ENCODE measurements around the gene FOS.

The FOS gene

GRCh38 chr14:75260025-75260763, 18.4 kb upstream of the FOS start:
- DNase-seq = no peak
- no peak for TF ChIP-seq GATA1 (IDR thresholded peaks at IDR 0.05; ENCODE audit: low read depth, low read length)
- no peak for TF ChIP-seq POLR2A (IDR thresholded peaks at IDR 0.05; ENCODE audit: low read length)

- no peak for TF ChIP-seq POLR2A (IDR thresholded peaks at IDR 0.05; ENCODE audit: low read length)
- no peak for TF ChIP-seq GATA1 (IDR thresholded peaks at IDR 0.05; ENCODE audit: low read depth, low read length)
- no peak for DNase-seq
These were observed 16.8 kb upstream of the FOS start for GRCh38 chr14:75261820-75262219.

- no peak for TF ChIP-seq POLR2A (IDR thresholded peaks at IDR 0.05; ENCODE audit: low read length)
- no peak for TF ChIP-seq GATA1 (IDR thresholded peaks at IDR 0.05; ENCODE audit: low read depth, low read length)
- DNase-seq = no peak
These were observed 16.0 kb upstream of the FOS start for GRCh38 chr14:75262641-75263040.

- DNase-seq = no peak
- TF ChIP-seq POLR2A (IDR thresholded peaks at IDR 0.05; ENCODE audit: low read length) = no peak
- TF ChIP-seq GATA1 (IDR thresholded peaks at IDR 0.05; ENCODE audit: low read depth, low read length) = no peak
These were observed 14.6 kb upstream of the FOS start for GRCh38 chr14:75264036-75264435.

GRCh38 chr14:75267141-75267721, 11.4 kb upstream of the FOS start:
- no peak for DNase-seq
- TF ChIP-seq POLR2A (IDR thresholded peaks at IDR 0.05; ENCODE audit: low read length) (no peak), GATA1 (IDR thresholded peaks at IDR 0.05; ENCODE audit: low read depth, low read length) (no peak)

GRCh38 chr14:75268633-75269550, 9.7 kb upstream of the FOS start:
- no peak for DNase-seq
- TF ChIP-seq POLR2A (IDR thresholded peaks at IDR 0.05; ENCODE audit: low read length) = no peak
- TF ChIP-seq GATA1 (IDR thresholded peaks at IDR 0.05; ENCODE audit: low read depth, low read length) = no peak

GRCh38 chr14:75271514-75271913, 7.1 kb upstream of the FOS start:
- DNase-seq = no peak
- TF ChIP-seq GATA1 (IDR thresholded peaks at IDR 0.05; ENCODE audit: low read depth, low read length) (no peak), POLR2A (IDR thresholded peaks at IDR 0.05; ENCODE audit: low read length) (no peak)

GRCh38 chr14:75273272-75274049, 5.2 kb upstream of the FOS start:
- TF ChIP-seq POLR2A (IDR thresholded peaks at IDR 0.05; ENCODE audit: low read length) (no peak), GATA1 (IDR thresholded peaks at IDR 0.05; ENCODE audit: low read depth, low read length) (no peak)
- no peak for DNase-seq

GRCh38 chr14:75274050-75274898, 4.4 kb upstream of the FOS start:
- no peak for DNase-seq
- TF ChIP-seq POLR2A (IDR thresholded peaks at IDR 0.05; ENCODE audit: low read length) (no peak), GATA1 (IDR thresholded peaks at IDR 0.05; ENCODE audit: low read depth, low read length) (no peak)

- DNase-seq = peak in 1 of 2 experiments; percentile 42
These were observed 3.6 kb upstream of the FOS start for GRCh38 chr14:75274899-75275569.

GRCh38 chr14:75275598-75275997, 3.0 kb upstream of the FOS start:
- DNase-seq = no peak
- TF ChIP-seq GATA1 (IDR thresholded peaks at IDR 0.05; ENCODE audit: low read depth, low read length) = no peak

More at GRCh38 chr14:75274899-75275569, 3.6 kb upstream of the FOS start:
- TF ChIP-seq POLR2A (IDR thresholded peaks at IDR 0.05; ENCODE audit: low read length) (no peak), GATA1 (IDR thresholded peaks at IDR 0.05; ENCODE audit: low read depth, low read length) (no peak)

All from erythroblast (primary cell).